K562 (cell line): ENCODE measurements around the gene PHF1. TPM values are rescaled to one million over a fixed set of nuclear protein-coding genes. Genes with fewer than 3 reads are reported as not detected.
A peak's percentile ranks its signal among the peaks of the same experiment; 100 is the strongest.

Experiments used
- DDX20 ChIP-seq: fragments of 450-650 bp; IDR thresholded peaks from 2 replicates; pipeline ENCODE4 v1.6.1; 2016; ENCODE audit warnings: missing genetic modification characterization, low read depth, mild to moderate bottlenecking, missing compliant biosample characterization, moderate library complexity
- DIDO1 ChIP-seq: fragments of 450-650 bp; IDR thresholded peaks from 2 replicates; pipeline ENCODE4 v1.6.1; 2016; ENCODE audit warnings: low read depth, missing biosample characterization, missing genetic modification characterization
- FOXK1 ChIP-seq: sonication (generic); formaldehyde crosslinking; IDR thresholded peaks from 2 replicates; pipeline ENCODE4 v1.8.0; 2022; ENCODE audit warnings: missing genetic modification reagents, mild to moderate bottlenecking, borderline replicate concordance
- HDAC3 ChIP-seq: fragments of 450-650 bp; IDR thresholded peaks from 2 replicates; pipeline ENCODE4 v1.6.1; 2018; ENCODE audit warnings: borderline replicate concordance, mild to moderate bottlenecking, moderate library complexity; ENCODE audit not compliant: partially characterized antibody
- KDM1A ChIP-seq, 2 experiments: fragments of 450-650 bp; IDR thresholded peaks; 2 replicates each; pipeline ENCODE4 v1.6.1; 2016; ENCODE audit warnings: mild to moderate bottlenecking in 2 of 2
- NR2F6 ChIP-seq: fragments of 450-650 bp; formaldehyde crosslinking; IDR thresholded peaks from 2 replicates; pipeline ENCODE4 v1.4.0; 2020; ENCODE audit warnings: mild to moderate bottlenecking
- NUFIP1 ChIP-seq: fragments of 450-650 bp; IDR thresholded peaks from 2 replicates; pipeline ENCODE4 v1.6.1; 2018; ENCODE audit not compliant: partially characterized antibody
- RAD21 ChIP-seq, 2 experiments: fragments of 250-450 bp in 1 of 2; fragments of 450-650 bp in 1 of 2; sonication (Bioruptor Pico) in 1 of 2; formaldehyde crosslinking in 1 of 2; IDR thresholded peaks in 1 of 2; conservative IDR thresholded peaks in 1 of 2; 2 replicates each; pipeline versions ENCODE4 v1.4.0 to v1.8.0; 2020 to 2022; ENCODE audit warnings: mild to moderate bottlenecking in 2 of 2, moderate library complexity in 1 of 2
- RBM39 ChIP-seq: fragments of 200-400 bp; formaldehyde crosslinking; optimal IDR thresholded peaks from 2 replicates; pipeline ENCODE3; 2018; ENCODE audit warnings: low read depth, low read length
- ZBED1 ChIP-seq: IDR thresholded peaks from 2 replicates; pipeline ENCODE4 v1.6.1; 2014
- ZFP1 ChIP-seq: fragments of 450-650 bp; formaldehyde crosslinking; IDR thresholded peaks from 2 replicates; pipeline ENCODE4 v1.4.0; 2020; ENCODE audit warnings: mild to moderate bottlenecking, mixed read lengths
- ZNF232 ChIP-seq: sonication (generic); formaldehyde crosslinking; IDR thresholded peaks from 2 replicates; pipeline ENCODE4 v1.8.0; 2022; ENCODE audit warnings: mild to moderate bottlenecking, missing genetic modification reagents
- polyA plus RNA-seq, 8 experiments: library from polyadenylated mRNA; depleted of rRNA in 4 of 8; stranded (reverse) in 5 of 8; unstranded in 3 of 8; fragments of >200 nt; fragmentation: Nextera tagmentation in 2 of 8; fragmentation: Illumina TruSeq in 1 of 8; extraction: Ambion mirVana in 2 of 8; extraction: Trizol in 1 of 8; gene quantifications; 2 replicates each; pipeline versions ENCODE4 v1.2.1 to v1.2.3, GENCODE V29; 2011 to 2014; ENCODE audit warnings: inconsistent platforms in 1 of 8, missing spikeins in 1 of 8
- total RNA-seq, 7 experiments: library from RNA; depleted of rRNA in 6 of 7; stranded (reverse); fragments of >200 nt in 6 of 7; fragmentation: Illumina TruSeq in 2 of 7; extraction: Trizol in 2 of 7; gene quantifications; 2 replicates each; pipeline versions ENCODE4 v1.2.1 to v1.2.3, GENCODE V29; 2011 to 2021; ENCODE audit warnings: low replicate concordance in 1 of 7
- TF ChIP-seq, protein P1 (sequence below): fragments of 250-450 bp; sonication (Bioruptor Pico); IDR thresholded peaks from 2 replicates; pipeline ENCODE4 v1.6.1; 2021; ENCODE audit warnings: mild to moderate bottlenecking
- TF ChIP-seq, protein P2 (sequence below): fragments of 450-650 bp; IDR thresholded peaks from 2 replicates; pipeline ENCODE4 v1.6.1; 2016; ENCODE audit warnings: missing biosample characterization, missing genetic modification characterization
- TF ChIP-seq, protein P3 (sequence below): fragments of 450-650 bp; IDR thresholded peaks from 2 replicates; pipeline ENCODE4 v1.6.1; 2017; ENCODE audit warnings: mild to moderate bottlenecking, moderate library complexity
- TF ChIP-seq, protein P4 (sequence below), 2 experiments: fragments of 450-650 bp; IDR thresholded peaks; 2 replicates each; pipeline ENCODE4 v1.6.1; 2016
- TF ChIP-seq, protein P5 (sequence below): fragments of 450-650 bp; IDR thresholded peaks from 2 replicates; pipeline ENCODE4 v1.6.1; 2016
- TF ChIP-seq, protein P6 (sequence below): fragments of 450-650 bp; conservative IDR thresholded peaks from 2 replicates; pipeline ENCODE4 v1.6.1; 2016; ENCODE audit warnings: missing genetic modification characterization, low read depth, mild to moderate bottlenecking, missing compliant biosample characterization, moderate library complexity

The PHF1 gene
- total and polyA plus RNA-seq, 9 of the 15 experiments (the other 6 are each of a cell fraction or from before 2014, with no cell fraction given), result 3.7 to 64.2 (median 33.7) TPM

DNA sequence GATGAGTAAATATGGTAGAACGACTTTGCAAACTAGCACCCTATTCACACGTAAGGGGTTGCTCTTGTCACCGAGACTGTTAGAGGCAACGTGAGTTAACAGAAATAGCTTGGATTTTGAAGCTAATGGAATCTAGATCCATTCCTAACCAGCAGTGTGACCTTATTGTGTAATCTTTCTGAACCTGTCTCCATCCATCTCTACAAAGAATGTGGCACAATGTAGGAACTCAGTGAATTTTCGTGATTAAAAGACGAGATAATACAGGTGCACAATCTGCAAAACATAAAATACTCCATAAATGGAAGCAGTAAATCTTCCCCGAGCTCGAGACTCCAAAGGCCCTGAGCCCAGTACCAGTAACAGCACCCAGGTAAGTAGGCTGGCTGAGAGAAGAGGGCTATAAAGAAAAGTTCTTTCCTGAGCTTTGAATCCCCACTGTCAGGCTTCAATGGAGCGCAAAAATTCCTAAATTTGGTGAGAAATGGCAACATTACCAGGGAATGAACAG, 20.0 kb upstream of the PHF1 start (continued):
- TF ChIP-seq, protein P1, sequence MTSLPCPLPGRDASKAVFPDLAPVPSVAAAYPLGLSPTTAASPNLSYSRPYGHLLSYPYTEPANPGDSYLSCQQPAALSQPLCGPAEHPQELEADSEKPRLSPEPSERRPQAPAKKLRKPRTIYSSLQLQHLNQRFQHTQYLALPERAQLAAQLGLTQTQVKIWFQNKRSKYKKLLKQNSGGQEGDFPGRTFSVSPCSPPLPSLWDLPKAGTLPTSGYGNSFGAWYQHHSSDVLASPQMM (CRISPR knock-in tag), result no peak
- TF ChIP-seq, protein P2, sequence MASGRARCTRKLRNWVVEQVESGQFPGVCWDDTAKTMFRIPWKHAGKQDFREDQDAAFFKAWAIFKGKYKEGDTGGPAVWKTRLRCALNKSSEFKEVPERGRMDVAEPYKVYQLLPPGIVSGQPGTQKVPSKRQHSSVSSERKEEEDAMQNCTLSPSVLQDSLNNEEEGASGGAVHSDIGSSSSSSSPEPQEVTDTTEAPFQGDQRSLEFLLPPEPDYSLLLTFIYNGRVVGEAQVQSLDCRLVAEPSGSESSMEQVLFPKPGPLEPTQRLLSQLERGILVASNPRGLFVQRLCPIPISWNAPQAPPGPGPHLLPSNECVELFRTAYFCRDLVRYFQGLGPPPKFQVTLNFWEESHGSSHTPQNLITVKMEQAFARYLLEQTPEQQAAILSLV (tag), result no peak
- TF ChIP-seq, protein P3, sequence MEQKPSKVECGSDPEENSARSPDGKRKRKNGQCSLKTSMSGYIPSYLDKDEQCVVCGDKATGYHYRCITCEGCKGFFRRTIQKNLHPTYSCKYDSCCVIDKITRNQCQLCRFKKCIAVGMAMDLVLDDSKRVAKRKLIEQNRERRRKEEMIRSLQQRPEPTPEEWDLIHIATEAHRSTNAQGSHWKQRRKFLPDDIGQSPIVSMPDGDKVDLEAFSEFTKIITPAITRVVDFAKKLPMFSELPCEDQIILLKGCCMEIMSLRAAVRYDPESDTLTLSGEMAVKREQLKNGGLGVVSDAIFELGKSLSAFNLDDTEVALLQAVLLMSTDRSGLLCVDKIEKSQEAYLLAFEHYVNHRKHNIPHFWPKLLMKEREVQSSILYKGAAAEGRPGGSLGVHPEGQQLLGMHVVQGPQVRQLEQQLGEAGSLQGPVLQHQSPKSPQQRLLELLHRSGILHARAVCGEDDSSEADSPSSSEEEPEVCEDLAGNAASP, result no peak
- TF ChIP-seq DIDO1 (tag) (0 out of 2 replicates have a peak, but pooled peaks have one; percentile 66), NUFIP1 (peak; percentile 77), KDM1A (IDR thresholded peaks at IDR 0.05) (no peak), RAD21 (CRISPR knock-in tag; conservative IDR thresholded peaks at IDR 0.05 in 1 of 2, IDR thresholded peaks at IDR 0.05 in 1 of 2) (no peak), FOXK1 (CRISPR knock-in tag) (no peak), DDX20 (tag) (peak; percentile 59; the same call in 1 of the 2 replicates), HDAC3 (peak; percentile 41), ZBED1 (no peak), NR2F6 (CRISPR knock-in tag) (no peak), ZFP1 (CRISPR knock-in tag) (no peak), RBM39 (peak; percentile 67), ZNF232 (CRISPR knock-in tag) (no peak)
- TF ChIP-seq, protein P4, sequence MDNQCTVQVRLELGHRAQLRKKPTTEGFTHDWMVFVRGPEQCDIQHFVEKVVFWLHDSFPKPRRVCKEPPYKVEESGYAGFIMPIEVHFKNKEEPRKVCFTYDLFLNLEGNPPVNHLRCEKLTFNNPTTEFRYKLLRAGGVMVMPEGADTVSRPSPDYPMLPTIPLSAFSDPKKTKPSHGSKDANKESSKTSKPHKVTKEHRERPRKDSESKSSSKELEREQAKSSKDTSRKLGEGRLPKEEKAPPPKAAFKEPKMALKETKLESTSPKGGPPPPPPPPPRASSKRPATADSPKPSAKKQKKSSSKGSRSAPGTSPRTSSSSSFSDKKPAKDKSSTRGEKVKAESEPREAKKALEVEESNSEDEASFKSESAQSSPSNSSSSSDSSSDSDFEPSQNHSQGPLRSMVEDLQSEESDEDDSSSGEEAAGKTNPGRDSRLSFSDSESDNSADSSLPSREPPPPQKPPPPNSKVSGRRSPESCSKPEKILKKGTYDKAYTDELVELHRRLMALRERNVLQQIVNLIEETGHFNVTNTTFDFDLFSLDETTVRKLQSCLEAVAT (IDR thresholded peaks at IDR 0.05), result no peak
- TF ChIP-seq, protein P5, sequence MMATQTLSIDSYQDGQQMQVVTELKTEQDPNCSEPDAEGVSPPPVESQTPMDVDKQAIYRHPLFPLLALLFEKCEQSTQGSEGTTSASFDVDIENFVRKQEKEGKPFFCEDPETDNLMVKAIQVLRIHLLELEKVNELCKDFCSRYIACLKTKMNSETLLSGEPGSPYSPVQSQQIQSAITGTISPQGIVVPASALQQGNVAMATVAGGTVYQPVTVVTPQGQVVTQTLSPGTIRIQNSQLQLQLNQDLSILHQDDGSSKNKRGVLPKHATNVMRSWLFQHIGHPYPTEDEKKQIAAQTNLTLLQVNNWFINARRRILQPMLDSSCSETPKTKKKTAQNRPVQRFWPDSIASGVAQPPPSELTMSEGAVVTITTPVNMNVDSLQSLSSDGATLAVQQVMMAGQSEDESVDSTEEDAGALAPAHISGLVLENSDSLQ, result no peak
- TF ChIP-seq, protein P6, sequence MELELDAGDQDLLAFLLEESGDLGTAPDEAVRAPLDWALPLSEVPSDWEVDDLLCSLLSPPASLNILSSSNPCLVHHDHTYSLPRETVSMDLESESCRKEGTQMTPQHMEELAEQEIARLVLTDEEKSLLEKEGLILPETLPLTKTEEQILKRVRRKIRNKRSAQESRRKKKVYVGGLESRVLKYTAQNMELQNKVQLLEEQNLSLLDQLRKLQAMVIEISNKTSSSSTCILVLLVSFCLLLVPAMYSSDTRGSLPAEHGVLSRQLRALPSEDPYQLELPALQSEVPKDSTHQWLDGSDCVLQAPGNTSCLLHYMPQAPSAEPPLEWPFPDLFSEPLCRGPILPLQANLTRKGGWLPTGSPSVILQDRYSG (tag), result peak; percentile 76
